ENCODE data around the gene PCGF1.
"Not testable (repeated sequence)": the region's sequence is repeated elsewhere in the genome, so short reads cannot be mapped to it uniquely, and the experiment has no call there.

Gene PCGF1

GRCh38 chr2:74470742-74471141 is 36.8 kb downstream of the PCGF1 start:
- DNase-seq: not testable (repeated sequence)

- no peak for DNase-seq
These were observed 43.1 kb downstream of the PCGF1 start for GRCh38 chr2:74464406-74464805.

GRCh38 chr2:74462786-74463105 is 44.7 kb downstream of the PCGF1 start:
- no peak for DNase-seq

GRCh38 chr2:74462054-74462785 is 45.3 kb downstream of the PCGF1 start:
- no peak for DNase-seq

GRCh38 chr2:74461187-74462053 is 46.1 kb downstream of the PCGF1 start:
- no peak for DNase-seq

- DNase-seq: not testable (repeated sequence)
These were observed 47.3 kb downstream of the PCGF1 start for GRCh38 chr2:74460187-74460586.

- not testable (repeated sequence) for DNase-seq
These were observed 47.9 kb downstream of the PCGF1 start for GRCh38 chr2:74459503-74460118.

GRCh38 chr2:74458938-74459363 is 48.5 kb downstream of the PCGF1 start:
- no peak for DNase-seq

GRCh38 chr2:74458132-74458937 is 49.2 kb downstream of the PCGF1 start, which contains the start of gene WBP1:
TSS of gene WBP1 (plus strand) at chr2:74458438. CDS start at chr2:74458603, 165 bp downstream.
- peak; percentile 100 for DNase-seq

- no peak for DNase-seq
These were observed 49.9 kb downstream of the PCGF1 start for GRCh38 chr2:74457549-74458131.

GRCh38 chr2:74457129-74457548 is 50.4 kb downstream of the PCGF1 start:
- DNase-seq: no peak
